Vagina (tissue), 2 donors: ENCODE measurements around the gene ZMYND11. TPM values are rescaled to one million over a fixed set of nuclear protein-coding genes. Genes with fewer than 3 reads are reported as not detected.

Source experiments
- DNase-seq, 2 donors: peaks; one replicate each; pipeline ENCODE4 v3.0.0-alpha.2; 2017; ENCODE audit errors: extremely low spot score in 2 of 2
- H3K27ac ChIP-seq: fragments of 200-600 bp; sonication (generic); one replicate; pipeline ENCODE4 v1.5.1; 2019
- H3K27me3 ChIP-seq: fragments of 200-600 bp; sonication (generic); one replicate; pipeline ENCODE4 v1.5.1; 2019
- H3K36me3 ChIP-seq, 2 donors: fragments of 200-600 bp; sonication (generic); one replicate each; pipeline ENCODE4 v1.5.1; 2017 to 2019
- H3K4me1 ChIP-seq: fragments of 200-600 bp; sonication (generic); one replicate; pipeline ENCODE4 v1.5.1; 2019
- H3K4me3 ChIP-seq, 2 donors: fragments of 200-600 bp; sonication (generic); 1 replicate in 1 of 2; 2 replicates in 1 of 2; pipeline ENCODE4 v1.5.1; 2016 to 2019
- H3K9me3 ChIP-seq: fragments of 200-600 bp; sonication (generic); one replicate; pipeline ENCODE4 v1.5.1; 2019
- POLR2A ChIP-seq, 2 donors: fragments of 450-650 bp; IDR thresholded peaks; one replicate each; pipeline ENCODE4 v1.6.1; 2017; ENCODE audit warnings: antibody characterized with exemption in 2 of 2, mild to moderate bottlenecking in 2 of 2, moderate library complexity in 2 of 2
- POLR2AphosphoS5 ChIP-seq, 2 donors: sonication (generic); formaldehyde crosslinking; IDR thresholded peaks; one replicate each; pipeline ENCODE4 v1.9.0; 2017; ENCODE audit warnings: antibody characterized with exemption in 2 of 2, mild to moderate bottlenecking in 2 of 2, low read depth in 1 of 2; ENCODE audit not compliant: insufficient read depth in 1 of 2
- intact Hi-C: fragments of 100-400 bp; cut with DNase I; formaldehyde crosslinking; loops from one replicate; pipeline ENCODE4 v1.15.1; 2023
- total RNA-seq: library from RNA; depleted of rRNA; stranded (reverse); fragments of >200 nt; gene quantifications from one replicate; pipeline ENCODE4 v1.2.3, GENCODE V29; 2016
- TF ChIP-seq, protein P1 (sequence below), 3 experiments: fragments of 450-650 bp in 2 of 3; fragments of 200-600 bp in 1 of 3; sonication (generic) in 1 of 3; IDR thresholded peaks; one replicate each; pipeline ENCODE4 v1.5.1; 2017 to 2019; ENCODE audit warnings: antibody characterized with exemption in 3 of 3, mild to moderate bottlenecking in 2 of 3, moderate library complexity in 2 of 3

The ZMYND11 gene
- total RNA-seq, 1 donor from 2014 or later, result 46.4 TPM

DNA sequence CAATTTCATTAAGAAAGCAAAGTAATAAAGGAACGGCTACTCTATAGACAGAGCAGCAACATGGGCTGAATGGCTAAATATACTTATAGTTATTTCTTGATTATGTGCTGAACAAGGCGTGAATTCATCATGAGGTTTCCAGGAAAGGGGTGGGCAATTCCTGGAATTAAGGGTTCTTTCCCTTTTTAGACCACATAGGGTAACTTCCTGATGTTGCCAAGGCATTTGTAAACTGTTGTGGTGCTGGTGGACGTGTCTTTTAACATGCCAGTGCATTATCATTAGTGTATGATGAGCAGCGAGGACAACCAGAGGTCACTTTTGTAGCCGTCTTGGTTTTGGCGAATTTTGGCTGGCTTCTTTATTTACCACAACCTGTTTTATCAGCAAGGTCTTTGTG lies 28.5 kb upstream of the ZMYND11 start:
- no peaks in the 10 kb centered on the region for H3K4me1 ChIP-seq
- no peaks in the 10 kb centered on the region for H3K36me3 ChIP-seq
- H3K9me3 ChIP-seq, result no peaks in the 10 kb centered on the region
- H3K27ac ChIP-seq, result no peak overlapping the region
- intact Hi-C loops, result no loop called here
- TF ChIP-seq POLR2A (IDR thresholded peaks at IDR 0.05) (no peak), POLR2AphosphoS5 (IDR thresholded peaks at IDR 0.05; ENCODE audit: insufficient read depth in 1 of 2, low read depth in 1 of 2) (no peak)
- TF ChIP-seq, protein P1, sequence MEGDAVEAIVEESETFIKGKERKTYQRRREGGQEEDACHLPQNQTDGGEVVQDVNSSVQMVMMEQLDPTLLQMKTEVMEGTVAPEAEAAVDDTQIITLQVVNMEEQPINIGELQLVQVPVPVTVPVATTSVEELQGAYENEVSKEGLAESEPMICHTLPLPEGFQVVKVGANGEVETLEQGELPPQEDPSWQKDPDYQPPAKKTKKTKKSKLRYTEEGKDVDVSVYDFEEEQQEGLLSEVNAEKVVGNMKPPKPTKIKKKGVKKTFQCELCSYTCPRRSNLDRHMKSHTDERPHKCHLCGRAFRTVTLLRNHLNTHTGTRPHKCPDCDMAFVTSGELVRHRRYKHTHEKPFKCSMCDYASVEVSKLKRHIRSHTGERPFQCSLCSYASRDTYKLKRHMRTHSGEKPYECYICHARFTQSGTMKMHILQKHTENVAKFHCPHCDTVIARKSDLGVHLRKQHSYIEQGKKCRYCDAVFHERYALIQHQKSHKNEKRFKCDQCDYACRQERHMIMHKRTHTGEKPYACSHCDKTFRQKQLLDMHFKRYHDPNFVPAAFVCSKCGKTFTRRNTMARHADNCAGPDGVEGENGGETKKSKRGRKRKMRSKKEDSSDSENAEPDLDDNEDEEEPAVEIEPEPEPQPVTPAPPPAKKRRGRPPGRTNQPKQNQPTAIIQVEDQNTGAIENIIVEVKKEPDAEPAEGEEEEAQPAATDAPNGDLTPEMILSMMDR (IDR thresholded peaks at IDR 0.05), result no peak
- H3K27me3 ChIP-seq, result no peaks in the 10 kb centered on the region
- no peak for DNase-seq
- H3K4me3 ChIP-seq, result no peak overlapping the region

DNA sequence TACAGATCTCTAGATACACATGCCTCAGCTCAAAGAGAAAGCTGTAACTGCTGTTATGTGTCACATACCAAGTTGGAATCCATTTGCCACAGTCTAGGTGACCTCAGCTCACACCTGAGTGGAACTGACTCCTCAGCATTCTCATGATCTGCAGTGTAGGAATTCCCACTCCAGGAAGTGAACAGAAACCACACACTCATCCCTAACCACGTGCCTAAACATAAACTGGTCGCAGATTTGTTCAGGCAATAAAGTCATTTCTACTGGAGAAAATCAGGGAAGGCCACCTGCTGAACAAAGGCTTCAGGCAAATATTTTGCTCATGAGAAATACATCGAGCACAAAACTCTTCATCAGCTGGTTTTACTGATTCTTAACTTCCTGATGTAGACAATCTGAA lies 23.0 kb upstream of the ZMYND11 start:
- H3K4me1 ChIP-seq, result no peaks in the 10 kb centered on the region
- H3K9me3 ChIP-seq, result no peaks in the 10 kb centered on the region
- H3K27me3 ChIP-seq, result no peaks in the 10 kb centered on the region
- H3K27ac ChIP-seq, result no peak overlapping the region
- TF ChIP-seq, protein P1 (IDR thresholded peaks at IDR 0.05), result no peak
- TF ChIP-seq POLR2A (IDR thresholded peaks at IDR 0.05) (no peak), POLR2AphosphoS5 (IDR thresholded peaks at IDR 0.05; ENCODE audit: insufficient read depth in 1 of 2, low read depth in 1 of 2) (no peak)
- no peak overlapping the region for H3K4me3 ChIP-seq
- no peak for DNase-seq
- intact Hi-C loops, result no loop called here
- no peaks in the 10 kb centered on the region for H3K36me3 ChIP-seq

DNA sequence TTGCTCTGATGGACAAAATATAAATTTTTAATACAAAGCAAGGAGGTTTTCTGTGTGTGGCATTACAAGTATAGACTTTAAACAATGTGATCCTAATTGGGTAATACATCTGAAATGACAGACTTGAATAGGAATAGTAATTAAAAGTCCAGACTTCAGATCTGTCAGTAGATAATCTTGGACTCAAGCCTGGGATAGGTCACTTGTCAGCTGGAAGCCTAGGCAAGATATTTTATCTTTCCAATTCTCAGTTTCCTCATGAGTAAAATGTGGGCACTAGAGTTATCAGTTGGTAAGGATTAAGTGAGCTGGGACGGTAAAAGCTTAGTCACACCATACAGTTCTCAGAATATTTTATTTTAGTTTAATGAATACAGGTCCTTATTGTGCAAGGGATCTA lies 10.4 kb upstream of the ZMYND11 start:
- H3K9me3 ChIP-seq, result no peaks in the 10 kb centered on the region
- no peaks in the 10 kb centered on the region for H3K27me3 ChIP-seq
- no peaks in the 10 kb centered on the region for H3K4me1 ChIP-seq
- TF ChIP-seq POLR2A (IDR thresholded peaks at IDR 0.05) (no peak), POLR2AphosphoS5 (IDR thresholded peaks at IDR 0.05; ENCODE audit: insufficient read depth in 1 of 2, low read depth in 1 of 2) (no peak)
- TF ChIP-seq, protein P1 (IDR thresholded peaks at IDR 0.05), result no peak
- no peak overlapping the region for H3K27ac ChIP-seq
- no peaks in the 10 kb centered on the region for H3K36me3 ChIP-seq
- H3K4me3 ChIP-seq, result no peak overlapping the region
- intact Hi-C loops, result no loop called here
- DNase-seq, result no peak

DNA sequence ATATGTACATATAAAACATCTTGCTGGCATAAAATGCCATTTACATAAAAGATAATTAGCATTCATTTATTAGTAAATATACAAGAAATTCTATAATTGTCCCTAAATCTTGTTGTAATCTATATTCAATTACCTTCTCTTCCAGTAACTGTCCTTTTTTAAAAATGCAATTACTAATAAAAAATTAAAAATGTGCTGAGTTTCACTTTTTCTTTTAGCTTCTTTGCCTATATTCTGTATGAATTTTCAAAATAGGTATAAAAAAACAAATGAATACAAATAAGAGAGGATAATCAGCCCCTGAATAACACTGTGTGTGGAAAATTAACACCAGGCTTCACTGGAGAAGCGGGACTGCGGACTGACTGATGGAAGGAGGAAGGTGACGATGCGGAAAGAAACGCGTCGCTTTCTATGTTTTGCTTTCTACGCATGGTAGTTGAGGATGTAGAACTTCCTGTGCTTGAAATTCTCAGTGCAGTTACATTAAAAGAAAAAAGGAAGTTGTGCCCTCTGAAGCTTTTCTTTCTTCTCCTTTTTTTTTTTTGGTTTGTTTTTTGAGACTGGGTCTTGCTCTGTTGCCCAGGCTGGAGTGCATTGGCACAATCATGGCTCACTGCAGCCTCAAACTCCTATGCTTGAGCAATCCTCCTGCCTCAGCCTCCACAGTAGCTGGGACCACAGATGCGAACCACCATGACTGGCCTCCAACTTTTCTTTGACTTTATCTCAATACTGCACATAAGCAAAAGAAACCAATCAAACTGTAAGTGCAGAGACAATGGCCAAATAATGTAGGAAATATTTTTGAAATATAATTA lies 7.4 kb upstream of the ZMYND11 start:
- Histone ChIP-seq H3K9me3 (no peaks in the 10 kb centered on the region), H3K4me1 (peaks cover 2% of the 10 kb centered on the region), H3K36me3 (no peaks in the 10 kb centered on the region), H3K27me3 (no peaks in the 10 kb centered on the region), H3K27ac (no peak overlapping the region), H3K4me3 (no peak overlapping the region)
- TF ChIP-seq POLR2AphosphoS5 (IDR thresholded peaks at IDR 0.05; ENCODE audit: insufficient read depth in 1 of 2, low read depth in 1 of 2) (no peak), POLR2A (IDR thresholded peaks at IDR 0.05) (no peak)
- TF ChIP-seq, protein P1 (IDR thresholded peaks at IDR 0.05), result no peak
- DNase-seq, result no peak
- intact Hi-C loops, result no loop called here

DNA sequence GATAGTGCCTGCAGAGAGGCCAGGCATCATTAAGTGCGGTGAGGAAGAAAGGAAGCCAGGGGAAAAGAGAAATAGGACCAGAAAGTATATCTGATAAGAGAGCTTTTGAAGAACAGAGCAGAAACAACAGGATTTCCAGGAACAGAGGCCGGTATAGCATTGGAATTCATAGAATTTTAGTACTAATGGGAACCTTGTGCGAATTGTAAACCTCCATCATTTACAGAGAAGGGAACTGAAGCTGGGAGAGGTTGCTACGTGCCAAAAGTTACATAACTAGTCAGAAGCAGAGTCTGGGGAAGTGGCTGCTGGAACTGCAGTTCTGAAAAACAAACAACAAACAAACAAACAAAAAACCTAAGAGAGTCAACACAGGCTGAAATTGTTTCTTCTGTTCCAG lies 5.4 kb upstream of the ZMYND11 start:
- H3K4me3 ChIP-seq, result no peak overlapping the region
- TF ChIP-seq, protein P1 (IDR thresholded peaks at IDR 0.05), result no peak
- TF ChIP-seq POLR2AphosphoS5 (IDR thresholded peaks at IDR 0.05; ENCODE audit: insufficient read depth in 1 of 2, low read depth in 1 of 2) (no peak), POLR2A (IDR thresholded peaks at IDR 0.05) (no peak)
- no peaks in the 10 kb centered on the region for H3K9me3 ChIP-seq
- no peak overlapping the region for H3K27ac ChIP-seq
- no peaks in the 10 kb centered on the region for H3K36me3 ChIP-seq
- intact Hi-C loops, result no loop called here
- no peak for DNase-seq
- H3K27me3 ChIP-seq, result no peaks in the 10 kb centered on the region
- peaks cover 18% of the 10 kb centered on the region for H3K4me1 ChIP-seq
